IMR-90 (cell line): Measurements from ENCODE around the gene ZBTB40. TPM values are rescaled to one million over a fixed set of nuclear protein-coding genes. Genes with fewer than 3 reads are reported as not detected.
A peak's percentile ranks its signal among the peaks of the same experiment; 100 is the strongest.

Experiments
- ATAC-seq: fragments of 200-7000 bp; cut with Tn5 transposase; 2 replicates; pipeline ENCODE4 v1.9.1; 2020; ENCODE audit warnings: low read depth, mild to moderate bottlenecking, moderate library complexity
- BruUV-seq: library from RNA; stranded (reverse); fragments of 400-500 nt; replicated peaks from 2 replicates; lab custom pipeline; 2021; lab: Mats Ljungman, UMichigan
- CTCF ChIA-PET: fragments of 300-600 bp; formaldehyde crosslinking; extraction: SDS; loops from one replicate; lab custom pipeline; 2021; ENCODE audit warnings: antibody characterized with exemption; lab: Yijun Ruan, JAX
- POLR2A ChIA-PET: fragments of 300-600 bp; sonication (Branson Sonifier 250); formaldehyde crosslinking; loops from one replicate; lab custom pipeline; 2022; ENCODE audit warnings: antibody characterized with exemption; ENCODE audit not compliant: unreplicated experiment; lab: Charles Lee
- DNase-seq: peaks from one replicate; pipeline ENCODE4 v3.0.0; 2013
- H2AFZ ChIP-seq: replicated peaks from 2 replicates; pipeline ENCODE3; 2013; ENCODE audit warnings: low read length, mild to moderate bottlenecking; ENCODE audit not compliant: poor library complexity
- H2AK5ac ChIP-seq: 2 replicates; pipeline ENCODE4 v1.6.1; 2013; ENCODE audit warnings: low read depth, low read length, inconsistent platforms
- H2AK9ac ChIP-seq: replicated peaks from 2 replicates; pipeline ENCODE3; 2013; ENCODE audit warnings: mild to moderate bottlenecking, low read depth, low read length, moderate library complexity; ENCODE audit not compliant: poor library complexity
- H2BK120ac ChIP-seq: 2 replicates; pipeline ENCODE4 v1.6.1; 2013; ENCODE audit warnings: low read depth, low read length, inconsistent platforms
- H2BK15ac ChIP-seq: 3 replicates; pipeline ENCODE4 v1.6.1; 2013; ENCODE audit warnings: low read depth, low read length, inconsistent platforms
- H2BK20ac ChIP-seq: 2 replicates; pipeline ENCODE4 v1.6.1; 2013; ENCODE audit warnings: low read depth, mild to moderate bottlenecking, inconsistent platforms, low read length, moderate library complexity
- H2BK5ac ChIP-seq: 2 replicates; pipeline ENCODE4 v1.6.1; 2013; ENCODE audit warnings: mild to moderate bottlenecking, low read depth, low read length, inconsistent platforms; ENCODE audit not compliant: poor library complexity, severe bottlenecking
- H3K14ac ChIP-seq: replicated peaks from 2 replicates; pipeline ENCODE4 v1.6.1; 2013; ENCODE audit warnings: low read depth, low read length, inconsistent platforms
- H3K18ac ChIP-seq: 2 replicates; pipeline ENCODE4 v1.6.1; 2013; ENCODE audit warnings: low read depth, low read length, control low read depth
- H3K23ac ChIP-seq: 2 replicates; pipeline ENCODE4 v1.6.1; 2013; ENCODE audit warnings: low read depth, low read length, inconsistent platforms
- H3K27ac ChIP-seq: 2 replicates; pipeline ENCODE4 v1.5.1; 2013; ENCODE audit warnings: mild to moderate bottlenecking, control low read depth, low read length; ENCODE audit not compliant: insufficient read depth
- H3K27me3 ChIP-seq: 2 replicates; pipeline ENCODE4 v1.6.1; 2013; ENCODE audit warnings: low read length; ENCODE audit not compliant: control insufficient read depth, insufficient read depth
- H3K36me3 ChIP-seq: 2 replicates; pipeline ENCODE4 v1.6.1; 2013; ENCODE audit warnings: low read length, mixed read lengths; ENCODE audit not compliant: control insufficient read depth, insufficient read depth
- H3K4ac ChIP-seq: 2 replicates; pipeline ENCODE4 v1.6.1; 2013; ENCODE audit warnings: low read depth, low read length, inconsistent platforms
- H3K4me1 ChIP-seq: 2 replicates; pipeline ENCODE4 v1.6.1; 2013; ENCODE audit warnings: low read length, mixed read lengths; ENCODE audit not compliant: control insufficient read depth, insufficient read depth
- H3K4me2 ChIP-seq: 2 replicates; pipeline ENCODE4 v1.6.1; 2013; ENCODE audit warnings: low read depth, mild to moderate bottlenecking, control low read depth, low read length, moderate library complexity
- H3K4me3 ChIP-seq: 2 replicates; pipeline ENCODE4 v1.5.1; 2013; ENCODE audit warnings: low read depth, mild to moderate bottlenecking, control low read depth, low read length, moderate library complexity; ENCODE audit not compliant: insufficient read depth
- H3K56ac ChIP-seq: 2 replicates; pipeline ENCODE4 v1.6.1; 2013; ENCODE audit warnings: low read length, inconsistent platforms; ENCODE audit not compliant: insufficient read depth; ENCODE audit errors: extremely low read depth
- H3K79me1 ChIP-seq, 2 experiments: 2 replicates each; pipeline ENCODE4 v1.6.1; 2013; ENCODE audit warnings: low read length in 2 of 2, inconsistent platforms in 1 of 2, low read depth in 1 of 2
- H3K9ac ChIP-seq: 2 replicates; pipeline ENCODE4 v1.6.1; 2013; ENCODE audit warnings: low read depth, low read length, control low read depth
- H3K9me1 ChIP-seq: 2 replicates; pipeline ENCODE4 v1.6.1; 2013; ENCODE audit warnings: low read length, inconsistent platforms; ENCODE audit not compliant: insufficient read depth
- H3K9me3 ChIP-seq: 2 replicates; pipeline ENCODE4 v1.6.1; 2013; ENCODE audit warnings: low read length; ENCODE audit not compliant: control insufficient read depth, insufficient read depth
- H4K20me1 ChIP-seq: 2 replicates; pipeline ENCODE4 v1.6.1; 2013; ENCODE audit warnings: low read length, inconsistent platforms; ENCODE audit not compliant: insufficient read depth
- H4K5ac ChIP-seq: 2 replicates; pipeline ENCODE4 v1.6.1; 2013; ENCODE audit warnings: mild to moderate bottlenecking, low read depth, low read length, control low read depth
- H4K8ac ChIP-seq, 2 experiments: 2 replicates each; pipeline ENCODE4 v1.6.1; 2013; ENCODE audit warnings: low read depth in 2 of 2, low read length in 2 of 2, control low read depth in 1 of 2, inconsistent platforms in 1 of 2
- H4K91ac ChIP-seq: 2 replicates; pipeline ENCODE4 v1.6.1; 2013; ENCODE audit warnings: low read depth, low read length, inconsistent platforms; ENCODE audit not compliant: insufficient read depth
- CEBPB ChIP-seq: IDR thresholded peaks from 2 replicates; pipeline ENCODE4 v1.6.1; 2012; ENCODE audit warnings: low read depth, low read length, improper control_type of control experiment
- CHD1 ChIP-seq: IDR thresholded peaks from 2 replicates; pipeline ENCODE4 v1.6.1; 2012; ENCODE audit warnings: low read depth, low read length, improper control_type of control experiment
- ELK1 ChIP-seq: fragments of 150-350 bp; IDR thresholded peaks from 2 replicates; pipeline ENCODE4 v1.6.1; 2016; ENCODE audit warnings: low read depth, mild to moderate bottlenecking, low read length, moderate library complexity, borderline replicate concordance
- FOS ChIP-seq: fragments of 150-350 bp; IDR thresholded peaks from 2 replicates; pipeline ENCODE4 v1.6.1; 2016; ENCODE audit warnings: low read depth, low read length
- MAFK ChIP-seq: IDR thresholded peaks from 2 replicates; pipeline ENCODE4 v1.6.1; 2012; ENCODE audit warnings: low read depth, low read length, improper control_type of control experiment
- MAZ ChIP-seq: IDR thresholded peaks from 2 replicates; pipeline ENCODE4 v1.6.1; 2012; ENCODE audit warnings: low read depth, mild to moderate bottlenecking, low read length, improper control_type of control experiment, moderate library complexity, borderline replicate concordance
- MXI1 ChIP-seq: IDR thresholded peaks from 2 replicates; pipeline ENCODE4 v1.6.1; 2012; ENCODE audit warnings: low read depth, mild to moderate bottlenecking, low read length, moderate library complexity, borderline replicate concordance
- NFE2L2 ChIP-seq: fragments of 150-350 bp; IDR thresholded peaks from 2 replicates; pipeline ENCODE4 v1.6.1; 2016; ENCODE audit warnings: low read depth, mild to moderate bottlenecking, low read length
- POLR2A ChIP-seq: IDR thresholded peaks from 2 replicates; pipeline ENCODE4 v1.6.1; 2012; ENCODE audit warnings: mild to moderate bottlenecking, low read depth, low read length
- SMC3 ChIP-seq: fragments of 150-350 bp; IDR thresholded peaks from 2 replicates; pipeline ENCODE4 v1.6.1; 2016; ENCODE audit warnings: low read depth, mild to moderate bottlenecking, antibody characterized with exemption, low read length, moderate library complexity
- USF2 ChIP-seq: fragments of 150-350 bp; IDR thresholded peaks from 2 replicates; pipeline ENCODE4 v1.6.1; 2017; ENCODE audit warnings: mild to moderate bottlenecking, antibody characterized with exemption, low read length, low read depth
- WGBS, 2 experiments: methylation state at CpG; one replicate each; pipeline versions ENCODE4 v1.1.5 to v1.1.7; 2013; ENCODE audit warnings: missing lambda C conversion rate in 2 of 2; ENCODE audit not compliant: insufficient read length in 1 of 2; ENCODE audit errors: extremely low coverage in 2 of 2; 5-methylcytosine and 5-hydroxymethylcytosine counted together
- dilution Hi-C: fragments of 300-500 bp; cut with HindIII; formaldehyde crosslinking; loops from one replicate; pipeline ENCODE4 v1.14.3; 2018; ENCODE audit warnings: low sequenced_read_pairs; ENCODE audit not compliant: unreplicated experiment
- in situ Hi-C: fragments of 300-500 bp; cut with MboI; formaldehyde crosslinking; loops from 3 replicates; pipeline ENCODE4 v1.14.3; 2019; ENCODE audit warnings: low sequenced_read_pairs, inconsistent platforms, mixed read lengths
- intact Hi-C: fragments of 100-400 bp; cut with micrococcal nuclease; formaldehyde crosslinking; loops from 2 replicates; pipeline ENCODE4 v1.10.0; 2022
- polyA plus RNA-seq, 3 experiments: library from polyadenylated mRNA; depleted of rRNA; stranded (reverse); fragments of >200 nt; gene quantifications; 2 replicates each; pipeline ENCODE4 v1.2.3, GENCODE V29; 2012; ENCODE audit warnings: low replicate concordance in 1 of 3
- total RNA-seq: library from RNA; depleted of rRNA; stranded (reverse); fragments of >200 nt; gene quantifications from 2 replicates; pipeline ENCODE4 v1.2.3, GENCODE V29; 2012
- TF ChIP-seq, protein P1 (sequence below): conservative IDR thresholded peaks from 2 replicates; pipeline ENCODE4 v1.5.1; 2012; ENCODE audit warnings: mild to moderate bottlenecking, low read depth, low read length, improper control_type of control experiment

ZBTB40 gene
- total and polyA plus RNA-seq, 2 of the 4 experiments (the other 2 are of a cell fraction) = 6.0 to 9.7 TPM

- Histone ChIP-seq H3K4me1 (no peaks in the 10 kb centered on the region), H2BK15ac (no peak overlapping the region), H3K27ac (no peak overlapping the region), H2AK5ac (no peak overlapping the region), H3K36me3 (peaks cover 28% of the 10 kb centered on the region), H2AK9ac (peak overlapping the region; percentile 51), H3K9me3 (no peaks in the 10 kb centered on the region), H3K14ac (no peak overlapping the region), H3K4me3 (no peak overlapping the region), H2BK120ac (no peak overlapping the region), H2BK20ac (no peak overlapping the region), H3K9me1 (0 out of 2 replicates have a peak, but pooled peaks cover 5% of the 10 kb centered on the region), H3K4me2 (no peak overlapping the region), H4K20me1 (no peaks in the 10 kb centered on the region), H3K56ac (no peak overlapping the region), H3K23ac (no peak overlapping the region), H2AFZ (no peak overlapping the region), H3K79me1 (no peaks in the 10 kb centered on the region), H3K9ac (no peak overlapping the region), H4K8ac (no peak overlapping the region), H3K27me3 (no peaks in the 10 kb centered on the region), H4K91ac (no peak overlapping the region), H2BK5ac (no peak overlapping the region), H3K18ac (no peak overlapping the region), H3K4ac (no peak overlapping the region), H4K5ac (no peak overlapping the region)
- WGBS, 2 experiments = 92% methylated on average over 9 of the region's 15 CpGs; no CpG with 5 or more reads in 1 of the 2 experiments
- intact Hi-C loops = no loop called here
- TF ChIP-seq MAZ (no peak), ELK1 (no peak), FOS (no peak), SMC3 (no peak), MAFK (no peak), MXI1 (no peak), CHD1 (no peak), NFE2L2 (no peak), USF2 (no peak), CEBPB (no peak), POLR2A (no peak)
- TF ChIP-seq, protein P1, sequence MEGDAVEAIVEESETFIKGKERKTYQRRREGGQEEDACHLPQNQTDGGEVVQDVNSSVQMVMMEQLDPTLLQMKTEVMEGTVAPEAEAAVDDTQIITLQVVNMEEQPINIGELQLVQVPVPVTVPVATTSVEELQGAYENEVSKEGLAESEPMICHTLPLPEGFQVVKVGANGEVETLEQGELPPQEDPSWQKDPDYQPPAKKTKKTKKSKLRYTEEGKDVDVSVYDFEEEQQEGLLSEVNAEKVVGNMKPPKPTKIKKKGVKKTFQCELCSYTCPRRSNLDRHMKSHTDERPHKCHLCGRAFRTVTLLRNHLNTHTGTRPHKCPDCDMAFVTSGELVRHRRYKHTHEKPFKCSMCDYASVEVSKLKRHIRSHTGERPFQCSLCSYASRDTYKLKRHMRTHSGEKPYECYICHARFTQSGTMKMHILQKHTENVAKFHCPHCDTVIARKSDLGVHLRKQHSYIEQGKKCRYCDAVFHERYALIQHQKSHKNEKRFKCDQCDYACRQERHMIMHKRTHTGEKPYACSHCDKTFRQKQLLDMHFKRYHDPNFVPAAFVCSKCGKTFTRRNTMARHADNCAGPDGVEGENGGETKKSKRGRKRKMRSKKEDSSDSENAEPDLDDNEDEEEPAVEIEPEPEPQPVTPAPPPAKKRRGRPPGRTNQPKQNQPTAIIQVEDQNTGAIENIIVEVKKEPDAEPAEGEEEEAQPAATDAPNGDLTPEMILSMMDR = no peak
- BruUV-seq = no TSS peak
- DNase-seq = no peak
- no peak for ATAC-seq
- dilution Hi-C loops = no loop called here
- CTCF ChIA-PET = interaction anchor here (0.9 kb wide), 1 partner anchor 121 kb away, joined by 3 read pairs; no protein-coding TSS in a partner anchor
- in situ Hi-C loops = no loop called here
- POLR2A ChIA-PET = no interaction called here
These were observed 76.1 kb downstream of the ZBTB40 start for GRCh38 chr1:22527555-22528296.
